PC-3 (cell line): Measurements from ENCODE around the gene C1GALT1. TPM values are rescaled to one million over a fixed set of nuclear protein-coding genes. Genes with fewer than 3 reads are reported as not detected.

Source experiments
- ATAC-seq: fragments of 200-7000 bp; cut with Tn5 transposase; 2 replicates; pipeline ENCODE4 v1.9.1; 2020; ENCODE audit warnings: mild to moderate bottlenecking, moderate library complexity
- Bru-seq: library from RNA; stranded (reverse); fragments of 400-500 nt; gene quantifications from one replicate; lab custom pipeline; 2021; lab: Mats Ljungman, UMichigan
- BruChase-seq, 2 experiments: library from RNA; stranded (reverse); fragments of 400-500 nt; gene quantifications; one replicate each; lab custom pipeline; 2021; lab: Mats Ljungman, UMichigan
- BruUV-seq: library from RNA; stranded (reverse); fragments of 400-500 nt; replicated peaks from 2 replicates; lab custom pipeline; 2021; lab: Mats Ljungman, UMichigan
- CTCF ChIA-PET: fragments of 300-600 bp; sonication (Branson Sonifier 250); formaldehyde crosslinking; loops from one replicate; lab custom pipeline; 2022; ENCODE audit warnings: antibody characterized with exemption; lab: Charles Lee
- POLR2A ChIA-PET: fragments of 300-600 bp; sonication (Branson Sonifier 250); formaldehyde crosslinking; loops from one replicate; lab custom pipeline; 2022; ENCODE audit warnings: antibody characterized with exemption; ENCODE audit not compliant: unreplicated experiment; lab: Charles Lee
- DNase-seq: peaks from one replicate; pipeline ENCODE4 v3.0.0-alpha.2; 2015
- H2AFZ ChIP-seq: fragments of 300-600 bp; sonication (generic); 2 replicates; pipeline ENCODE4 v1.6.0; 2016; ENCODE audit warnings: antibody characterized with exemption, low read length
- H3F3A ChIP-seq: fragments of 300-600 bp; sonication (generic); one replicate; pipeline ENCODE4 v1.6.0; 2017; ENCODE audit warnings: antibody characterized with exemption, low read length, control low read depth, mild to moderate bottlenecking; ENCODE audit not compliant: unreplicated experiment
- H3K27ac ChIP-seq: fragments of 300-600 bp; sonication (generic); 2 replicates; pipeline ENCODE4 v1.5.1; 2016; ENCODE audit warnings: mild to moderate bottlenecking, low read length
- H3K27me3 ChIP-seq: fragments of 300-600 bp; sonication (generic); 2 replicates; pipeline ENCODE4 v1.6.1; 2016; ENCODE audit warnings: low read length, mixed read lengths
- H3K36me3 ChIP-seq: fragments of 300-600 bp; sonication (generic); 2 replicates; pipeline ENCODE4 v1.6.1; 2016; ENCODE audit warnings: low read depth, mixed run types, low read length, mixed read lengths
- H3K4me1 ChIP-seq: fragments of 300-600 bp; sonication (generic); 2 replicates; pipeline ENCODE4 v1.5.1; 2016; ENCODE audit warnings: low read length; ENCODE audit not compliant: insufficient read depth
- H3K4me2 ChIP-seq: fragments of 300-600 bp; sonication (generic); 2 replicates; pipeline ENCODE4 v1.6.0; 2016; ENCODE audit warnings: low read length
- H3K4me3 ChIP-seq: fragments of 300-600 bp; sonication (generic); 2 replicates; pipeline ENCODE4 v1.5.1; 2016; ENCODE audit warnings: mild to moderate bottlenecking, low read length, mixed read lengths
- H3K79me2 ChIP-seq: fragments of 300-600 bp; sonication (generic); 2 replicates; pipeline ENCODE4 v1.6.1; 2017; ENCODE audit warnings: low read length, mixed read lengths
- H3K9ac ChIP-seq: fragments of 300-600 bp; sonication (generic); 2 replicates; pipeline ENCODE4 v1.6.0; 2016; ENCODE audit warnings: mild to moderate bottlenecking, low read length
- H3K9me2 ChIP-seq: fragments of 300-600 bp; sonication (generic); replicated peaks from 2 replicates; pipeline ENCODE4 v1.6.1; 2016; ENCODE audit warnings: mixed run types, low read length, mixed read lengths
- H3K9me3 ChIP-seq: fragments of 300-600 bp; sonication (generic); 2 replicates; pipeline ENCODE4 v1.6.1; 2016; ENCODE audit warnings: low read length, mixed read lengths
- H4K20me1 ChIP-seq: fragments of 300-600 bp; sonication (generic); 2 replicates; pipeline ENCODE4 v1.6.1; 2016; ENCODE audit warnings: low read length, mixed read lengths
- CTCF ChIP-seq: fragments of 300-600 bp; sonication (generic); conservative IDR thresholded peaks from 2 replicates; pipeline ENCODE4 v1.5.1; 2017; ENCODE audit warnings: antibody characterized with exemption, low read depth, mild to moderate bottlenecking, low read length
- EZH2 ChIP-seq: fragments of 300-600 bp; sonication (generic); IDR thresholded peaks from one replicate; pipeline ENCODE4 v1.6.1; 2017; ENCODE audit warnings: antibody characterized with exemption, mild to moderate bottlenecking, low read length; ENCODE audit not compliant: unreplicated experiment
- EZH2phosphoT487 ChIP-seq: fragments of 300-600 bp; sonication (generic); IDR thresholded peaks from 2 replicates; pipeline ENCODE4 v1.6.1; 2018; ENCODE audit warnings: mild to moderate bottlenecking, antibody characterized with exemption, low read length, borderline replicate concordance
- intact Hi-C: fragments of 100-400 bp; cut with micrococcal nuclease; formaldehyde crosslinking; loops from 2 replicates; pipeline ENCODE4 v1.9.0; 2023
- long read RNA-seq: library from polyadenylated mRNA; unstranded; transcript quantifications from one replicate; pipeline ENCODE4 v2.0.0, GENCODE V29; 2021; ENCODE audit not compliant: unreplicated experiment
- total RNA-seq: library from RNA; depleted of rRNA; stranded (reverse); fragments of >200 nt; gene quantifications from 2 replicates; pipeline ENCODE4 v1.2.3, GENCODE V29; 2014; rRNA removed

Gene C1GALT1
- 19.3 and 32.3 TPM in 2 replicates for total RNA-seq
- percentile 91 among the genes with signal in this experiment for Bru-seq, nascent RNA
- percentile 87 among the genes with signal in this experiment for BruChase-seq, experiment 1, labeled RNA remaining after a 6-hour chase
- percentile 86 among the genes with signal in this experiment for BruChase-seq, experiment 2, labeled RNA remaining after a 2-hour chase
- long read RNA-seq, full-length matches to known transcripts = 40 of 61 reads
- long read RNA-seq, partial matches to known transcripts = 3 of 61 reads
- long read RNA-seq, other reads (novel, unspliced or antisense) = 18 of 61 reads

GRCh38 chr7:7182156-7183060 is at the start of gene C1GALT1:
C1GALT1 (plus strand) TSS chr7:7182544; CDS start chr7:7234320, 51,776 bp downstream.
- no TSS peak for BruUV-seq
- POLR2A ChIA-PET = interaction anchor here (0.5 to 1.0 kb wide), 4 partner anchors 19 to 256 kb away, joined by 3 to 5 read pairs (median 4); no protein-coding TSS in a partner anchor
- peaks cover 48% of the 10 kb centered on the region for H3K79me2 ChIP-seq

GRCh38 chr7:7134046-7134445 is 48.3 kb upstream of the C1GALT1 start:
- no TSS peak for BruUV-seq
- Histone ChIP-seq H3K4me2 (no peak overlapping the region), H3K36me3 (no peaks in the 10 kb centered on the region), H3F3A (no peaks in the 10 kb centered on the region), H3K9me3 (no peaks in the 10 kb centered on the region), H3K4me1 (no peaks in the 10 kb centered on the region), H2AFZ (no peak overlapping the region), H4K20me1 (no peaks in the 10 kb centered on the region), H3K27me3 (no peaks in the 10 kb centered on the region), H3K27ac (no peak overlapping the region), H3K79me2 (no peaks in the 10 kb centered on the region), H3K9me2 (no peaks in the 10 kb centered on the region), H3K4me3 (no peak overlapping the region), H3K9ac (no peak overlapping the region)
- TF ChIP-seq CTCF (no peak), EZH2phosphoT487 (no peak), EZH2 (no peak)
- POLR2A ChIA-PET = no interaction called here
- no peak for ATAC-seq
- intact Hi-C loops = no loop called here
- CTCF ChIA-PET = no interaction called here
- no peak for DNase-seq

More at GRCh38 chr7:7182156-7183060, at the start of gene C1GALT1:
- Histone ChIP-seq H3K9me2 (no peaks in the 10 kb centered on the region), H3K9ac (peak within 1 kb of the TSS; percentile 77), H3F3A (peaks cover 6% of the 10 kb centered on the region), H3K4me3 (peak within 1 kb of the TSS; percentile 87), H4K20me1 (peaks cover 3% of the 10 kb centered on the region; the same call in 1 of the 2 replicates), H3K4me1 (peaks cover 35% of the 10 kb centered on the region), H3K4me2 (peak within 1 kb of the TSS; percentile 93), H3K9me3 (no peaks in the 10 kb centered on the region), H3K27ac (peak within 1 kb of the TSS; percentile 63), H3K36me3 (no peaks in the 10 kb centered on the region), H2AFZ (peak within 1 kb of the TSS; percentile 88), H3K27me3 (no peaks in the 10 kb centered on the region)
- peak; percentile 39 for TF ChIP-seq CTCF
- TF ChIP-seq EZH2phosphoT487 = no peak
- no peak for TF ChIP-seq EZH2
- peak; percentile 82 for ATAC-seq
- DNase-seq = peak; percentile 96
- intact Hi-C loops = loop anchor here (1.0 to 5.0 kb wide), 8 partner anchors 62 to 382 kb away; no protein-coding TSS in a partner anchor
- CTCF ChIA-PET = interaction anchor here (0.6 to 1.6 kb wide), 5 partner anchors 19 to 242 kb away, joined by 3 to 23 read pairs (median 4); no protein-coding TSS in a partner anchor
